Measurements from ENCODE around the gene RAB14.

RAB14 gene

GRCh38 chr9:121201738-121202533 lies at the start of gene RAB14:
Gene RAB14 (minus strand): TSS chr9:121201869. CDS start chr9:121193412, 8,457 bp downstream.
- peak; percentile 87 for DNase-seq (ENCODE audit: low read depth)
- peak; percentile 50 for TF ChIP-seq CTCF (conservative IDR thresholded peaks at IDR 0.05; ENCODE audit: low read depth, low read length)
- peak within 1 kb of the TSS; percentile 82 for H3K4me3 ChIP-seq (ENCODE audit: low read length)

- no peak for TF ChIP-seq CTCF (conservative IDR thresholded peaks at IDR 0.05; ENCODE audit: low read depth, low read length)
- no peak for DNase-seq (ENCODE audit: low read depth)
These were observed 47.9 kb upstream of the RAB14 start for GRCh38 chr9:121249563-121249962.

GRCh38 chr9:121246821-121247561 lies 45.3 kb upstream of the RAB14 start:
- no peak for TF ChIP-seq CTCF (conservative IDR thresholded peaks at IDR 0.05; ENCODE audit: low read depth, low read length)
- no peak for DNase-seq (ENCODE audit: low read depth)
- no peak overlapping the region for H3K4me3 ChIP-seq (ENCODE audit: low read length)

More at GRCh38 chr9:121249563-121249962, 47.9 kb upstream of the RAB14 start:
- no peak overlapping the region for H3K4me3 ChIP-seq (ENCODE audit: low read length)

- no peak overlapping the region for H3K4me3 ChIP-seq (ENCODE audit: low read length)
- TF ChIP-seq CTCF (conservative IDR thresholded peaks at IDR 0.05; ENCODE audit: low read depth, low read length), result no peak
- no peak for DNase-seq (ENCODE audit: low read depth)
These were observed 41.3 kb upstream of the RAB14 start for GRCh38 chr9:121242959-121243346.

DNA sequence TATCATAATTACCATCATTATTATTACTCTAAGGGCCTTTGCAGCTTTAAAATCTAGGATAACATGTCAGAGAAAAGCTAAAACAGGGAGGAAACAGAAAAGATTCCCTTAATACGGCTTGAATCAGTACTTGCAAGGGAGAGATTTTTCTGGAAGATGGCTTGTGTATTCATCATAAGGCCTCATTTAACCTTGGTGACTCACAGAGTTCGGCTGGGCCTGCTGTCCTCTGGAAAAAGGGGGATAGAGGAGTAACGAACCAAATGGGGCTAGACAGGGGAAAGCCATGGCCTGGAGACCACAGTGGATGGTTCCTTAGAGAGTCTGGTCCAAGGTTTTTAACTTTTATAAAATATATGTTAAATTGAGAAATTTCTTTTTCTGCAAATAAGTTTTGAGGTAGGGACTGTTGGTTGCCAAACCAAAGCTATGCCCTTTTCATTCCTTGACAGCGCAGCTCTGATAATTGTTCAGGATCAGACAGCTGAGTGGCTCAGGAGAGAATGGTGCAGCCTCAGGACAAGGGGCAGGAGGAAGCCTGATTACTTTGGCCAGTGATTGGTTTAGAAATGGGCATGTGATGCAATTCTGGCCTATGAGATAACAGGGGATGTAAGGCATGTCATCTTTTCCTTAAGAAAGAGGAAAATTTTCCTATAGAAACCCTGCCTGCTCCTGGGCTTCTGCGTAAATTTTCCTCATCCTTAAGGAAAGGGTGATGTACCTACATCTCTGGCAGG lies 40.7 kb upstream of the RAB14 start:
- no peak for TF ChIP-seq CTCF (conservative IDR thresholded peaks at IDR 0.05; ENCODE audit: low read depth, low read length)
- DNase-seq (ENCODE audit: low read depth), result no peak
- H3K4me3 ChIP-seq (ENCODE audit: low read length), result no peak overlapping the region

- no peak for TF ChIP-seq CTCF (conservative IDR thresholded peaks at IDR 0.05; ENCODE audit: low read depth, low read length)
- no peak for DNase-seq (ENCODE audit: low read depth)
- H3K4me3 ChIP-seq (ENCODE audit: low read length), result no peak overlapping the region
These were observed 38.9 kb upstream of the RAB14 start for GRCh38 chr9:121240472-121241135.
